GM12864 (cell line): ENCODE measurements around the gene UCK1.

Experiments used
- DNase-seq: peaks from one replicate; pipeline ENCODE4 v3.0.0-alpha.2; 2011; ENCODE audit warnings: low read depth
- H3K4me3 ChIP-seq: 2 replicates; pipeline ENCODE4 v1.5.1; 2011; ENCODE audit warnings: mild to moderate bottlenecking, low read depth, low read length, control low read depth
- TF ChIP-seq, protein P1 (sequence below): IDR thresholded peaks from 2 replicates; pipeline ENCODE4 v1.5.1; 2011; ENCODE audit warnings: low read depth, mild to moderate bottlenecking, moderate library complexity, low read length, control low read depth, inconsistent platforms; ENCODE audit errors: missing control alignments

UCK1 gene

DNA sequence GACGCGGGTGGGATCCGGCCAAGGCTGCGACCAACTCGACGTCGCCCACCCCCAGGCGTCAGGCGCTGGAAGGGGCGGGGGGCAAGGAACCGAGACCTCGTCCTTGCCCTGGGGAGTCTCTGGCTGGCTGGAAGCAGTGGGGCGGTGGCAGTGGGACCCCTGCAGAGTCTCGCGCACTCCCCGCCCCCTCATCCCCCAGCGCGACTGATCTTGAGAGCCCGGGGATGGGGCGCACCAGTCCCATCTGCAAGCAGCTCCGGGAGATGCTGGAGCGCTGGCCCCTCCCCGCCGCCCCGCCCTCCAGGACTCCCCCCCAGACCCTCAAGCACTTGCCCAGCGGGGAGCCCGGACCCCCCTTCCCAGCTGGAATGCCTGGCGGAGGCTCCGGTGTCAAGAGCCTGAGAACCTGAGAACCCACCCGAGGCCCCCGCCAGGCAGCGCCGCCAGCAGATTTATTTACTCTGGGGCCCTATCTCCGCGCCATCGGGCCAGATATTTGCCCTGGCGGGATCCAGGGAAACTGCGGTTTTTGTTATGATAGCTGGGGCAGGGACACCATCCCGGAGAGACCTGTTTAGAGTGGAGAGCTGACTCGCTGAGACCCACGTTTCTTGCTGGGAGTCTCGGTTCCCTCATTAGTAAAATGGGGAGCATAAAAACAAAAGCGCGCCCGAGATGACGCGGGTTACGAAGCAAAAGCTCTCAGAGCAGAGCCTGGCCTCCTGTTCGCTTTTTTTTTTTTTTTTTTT lies 15.4 kb upstream of the UCK1 start:
- DNase-seq: no peak
- H3K4me3 ChIP-seq: no peak overlapping the region
- TF ChIP-seq, protein P1, sequence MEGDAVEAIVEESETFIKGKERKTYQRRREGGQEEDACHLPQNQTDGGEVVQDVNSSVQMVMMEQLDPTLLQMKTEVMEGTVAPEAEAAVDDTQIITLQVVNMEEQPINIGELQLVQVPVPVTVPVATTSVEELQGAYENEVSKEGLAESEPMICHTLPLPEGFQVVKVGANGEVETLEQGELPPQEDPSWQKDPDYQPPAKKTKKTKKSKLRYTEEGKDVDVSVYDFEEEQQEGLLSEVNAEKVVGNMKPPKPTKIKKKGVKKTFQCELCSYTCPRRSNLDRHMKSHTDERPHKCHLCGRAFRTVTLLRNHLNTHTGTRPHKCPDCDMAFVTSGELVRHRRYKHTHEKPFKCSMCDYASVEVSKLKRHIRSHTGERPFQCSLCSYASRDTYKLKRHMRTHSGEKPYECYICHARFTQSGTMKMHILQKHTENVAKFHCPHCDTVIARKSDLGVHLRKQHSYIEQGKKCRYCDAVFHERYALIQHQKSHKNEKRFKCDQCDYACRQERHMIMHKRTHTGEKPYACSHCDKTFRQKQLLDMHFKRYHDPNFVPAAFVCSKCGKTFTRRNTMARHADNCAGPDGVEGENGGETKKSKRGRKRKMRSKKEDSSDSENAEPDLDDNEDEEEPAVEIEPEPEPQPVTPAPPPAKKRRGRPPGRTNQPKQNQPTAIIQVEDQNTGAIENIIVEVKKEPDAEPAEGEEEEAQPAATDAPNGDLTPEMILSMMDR: no peak

DNA sequence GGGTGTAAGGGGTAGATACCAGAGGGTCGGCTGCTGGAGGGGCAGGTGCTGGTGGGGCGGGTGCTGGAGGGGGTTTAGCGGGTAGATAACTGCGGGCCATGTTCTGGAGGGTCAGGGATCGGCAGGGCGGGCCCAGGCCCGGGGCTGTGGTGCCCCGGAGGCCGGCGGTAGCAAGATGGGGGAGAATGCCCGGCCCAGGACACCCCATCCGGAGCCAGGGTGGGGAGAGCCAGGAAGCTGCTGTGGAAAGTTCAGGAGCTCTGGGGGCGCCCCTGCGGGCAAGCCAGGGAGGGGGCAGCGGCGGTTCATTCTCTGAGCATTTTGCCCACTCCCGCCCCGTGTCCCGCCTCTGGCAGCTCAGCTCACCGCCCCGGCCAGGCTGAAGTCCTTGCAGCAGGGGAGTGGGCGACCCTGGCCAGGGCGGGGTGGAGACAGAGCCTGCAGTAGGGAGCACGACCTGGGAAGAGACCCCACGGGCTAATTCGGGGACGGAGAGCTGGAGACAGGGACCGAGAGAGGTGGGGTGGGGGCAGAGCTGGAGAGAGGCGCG lies 14.8 kb upstream of the UCK1 start:
- DNase-seq: no peak
- no peak overlapping the region for H3K4me3 ChIP-seq
- TF ChIP-seq, protein P1: no peak

DNA sequence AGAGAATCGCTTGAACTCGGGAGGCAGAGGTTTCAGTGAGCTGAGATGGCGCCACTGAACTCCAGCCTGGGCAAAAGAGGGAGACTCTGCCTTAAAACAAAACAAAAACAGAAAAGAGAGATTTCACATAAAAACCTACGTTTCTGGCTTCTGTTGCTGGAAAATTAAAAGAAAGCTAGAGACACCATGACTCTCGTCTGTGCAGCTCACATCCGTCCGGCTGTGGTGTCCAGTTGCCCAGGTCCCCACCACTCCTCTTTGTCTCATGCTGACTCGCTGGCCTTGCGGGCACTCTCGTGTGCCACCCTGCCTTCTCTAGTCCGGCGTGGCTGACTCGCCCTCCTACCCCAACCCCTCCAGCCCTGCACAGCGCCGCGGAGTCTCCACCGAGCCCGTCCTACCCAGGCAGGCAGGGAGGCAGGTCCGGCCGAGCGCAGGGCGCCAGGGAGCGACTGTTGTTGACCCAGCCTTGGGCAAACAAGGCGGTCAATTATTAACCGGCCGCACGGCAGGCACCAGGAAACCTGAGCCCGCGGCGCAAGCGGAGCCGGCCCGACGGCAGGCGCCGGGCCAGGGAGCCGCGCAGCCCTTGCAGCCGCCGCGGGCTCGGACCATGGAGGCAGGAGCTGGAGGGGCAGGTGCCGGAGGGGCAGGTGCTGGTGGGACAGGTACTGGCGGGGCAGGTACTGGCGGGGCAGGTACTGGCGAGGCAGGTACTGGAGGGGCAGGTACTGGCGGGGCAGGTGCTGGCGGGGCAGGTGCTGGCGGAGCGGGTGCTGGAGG lies 14.1 kb upstream of the UCK1 start, which contains the start of gene PRRT1B:
TSS of gene PRRT1B (plus strand) at position 521 of the 783 bp plus-strand sequence. CDS start at position 614, 93 bp downstream.
- TF ChIP-seq, protein P1: no peak
- no peak within 1 kb of the TSS for H3K4me3 ChIP-seq
- no peak for DNase-seq

DNA sequence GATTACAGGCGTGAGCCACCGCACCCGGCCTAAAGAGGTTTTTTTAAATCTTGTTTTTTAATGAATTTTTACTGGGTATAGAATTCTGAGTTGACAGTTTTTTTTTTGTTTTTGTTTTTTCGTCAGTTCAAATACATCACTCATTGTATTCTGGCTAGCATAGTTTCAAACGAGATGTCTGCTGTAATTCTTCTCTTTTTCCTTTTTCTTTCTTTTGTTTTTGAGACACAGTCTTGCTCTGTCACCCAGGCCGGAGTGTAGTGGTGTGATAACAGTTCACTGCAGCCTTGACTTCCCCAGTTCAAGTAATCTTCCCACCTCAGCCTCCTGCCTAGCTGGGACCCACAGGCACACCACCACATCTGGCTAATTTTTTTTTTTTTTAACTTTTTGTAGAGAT lies 12.1 kb upstream of the UCK1 start:
- DNase-seq: no peak

DNA sequence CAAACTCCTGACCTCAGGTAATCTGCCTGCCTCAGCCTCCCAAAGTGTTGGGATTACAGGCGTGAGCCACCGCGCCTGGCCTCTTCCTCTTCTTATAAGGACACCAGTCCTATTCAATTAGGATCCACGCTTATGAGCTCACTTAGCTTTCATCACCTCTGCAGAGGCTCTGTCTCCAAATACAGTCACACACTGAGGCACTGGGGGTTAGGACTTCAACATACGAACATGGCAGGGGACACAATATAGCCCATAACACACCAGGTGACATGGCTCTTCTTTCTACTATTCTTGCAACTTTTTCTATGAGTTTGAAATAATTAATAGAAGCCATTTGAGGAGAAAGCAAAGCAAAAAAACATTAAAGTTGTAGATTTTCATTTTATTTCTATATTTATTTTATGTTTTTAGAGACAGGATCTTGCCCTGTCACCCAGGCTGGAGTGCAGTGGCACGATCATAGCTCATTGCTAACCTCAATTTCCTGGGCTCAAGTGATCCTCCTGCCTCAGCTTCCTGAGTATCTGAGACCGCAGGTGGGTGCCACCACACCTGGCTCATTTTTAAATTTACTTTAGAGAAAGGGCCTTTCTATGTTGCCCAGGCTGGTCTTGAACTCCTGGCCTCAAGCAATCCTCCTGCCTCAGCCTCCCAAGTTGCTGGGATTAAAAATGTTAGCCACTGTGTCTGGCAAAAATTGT lies 8.3 kb upstream of the UCK1 start:
- no peak overlapping the region for H3K4me3 ChIP-seq
- DNase-seq: no peak
- TF ChIP-seq, protein P1: no peak

More for the DNA sequence above, 12.1 kb upstream of the UCK1 start:
- TF ChIP-seq, protein P1: no peak
- H3K4me3 ChIP-seq: no peak overlapping the region

DNA sequence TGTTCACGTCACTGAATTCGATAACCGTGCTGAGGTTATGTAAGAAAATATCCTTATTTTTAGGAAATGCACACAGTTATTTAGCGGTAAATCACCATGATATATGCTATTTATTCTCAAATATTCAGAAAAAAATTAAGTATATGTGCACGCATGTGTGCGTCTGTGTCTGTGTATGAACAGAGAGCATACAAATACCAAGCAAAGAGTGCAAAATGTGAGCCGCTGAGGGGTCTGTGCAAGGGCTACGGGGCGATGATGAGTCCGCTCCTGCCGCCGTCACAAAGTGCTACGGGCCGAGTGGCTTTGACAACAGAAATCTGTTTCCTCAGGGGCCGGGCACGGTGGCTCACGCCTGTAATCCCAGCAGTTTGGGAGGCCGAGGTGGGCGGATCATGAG lies 6.9 kb upstream of the UCK1 start:
- no peak for DNase-seq
- no peak overlapping the region for H3K4me3 ChIP-seq
- TF ChIP-seq, protein P1: no peak
